ENCODE measurements around the gene CFTR. TPM values are rescaled to one million over a fixed set of nuclear protein-coding genes. Genes with fewer than 3 reads are reported as not detected.

CFTR gene
- total RNA-seq, 1 donor from 2014 or later: 0.06 TPM

DNA sequence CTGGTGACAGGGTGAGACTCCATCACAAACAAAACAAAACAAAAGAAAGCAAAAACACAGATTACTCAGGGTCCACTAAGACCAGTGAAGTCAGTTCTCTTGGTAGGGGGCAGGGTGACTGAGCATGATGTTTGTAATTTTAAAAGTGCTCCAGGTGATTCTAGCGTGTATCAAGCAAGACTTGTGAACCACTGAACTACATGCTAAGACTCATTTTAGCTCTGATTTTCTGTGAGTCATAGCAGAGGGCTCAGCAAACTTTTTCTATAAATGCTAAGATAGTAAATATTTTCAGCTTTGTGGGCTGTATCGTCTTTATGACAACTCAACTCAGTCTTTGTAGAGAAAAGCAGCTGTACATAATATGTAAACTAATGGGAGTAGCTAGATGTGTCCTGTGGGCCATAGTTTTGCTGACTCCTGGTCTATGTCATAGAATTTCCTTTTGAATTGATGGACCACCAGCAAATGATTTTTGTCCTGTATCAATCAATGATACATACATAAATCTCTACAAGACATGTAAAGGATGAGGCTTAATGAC lies 141.3 kb downstream of the CFTR start:
- no peaks in the 10 kb centered on the region for H3K27me3 Mint-ChIP-seq (ENCODE audit: insufficient read depth, low read depth)
- H3K4me1 ChIP-seq: peaks cover 6% of the 10 kb centered on the region
- no peak for TF ChIP-seq EZH2phosphoT487 (IDR thresholded peaks at IDR 0.05)
- TF ChIP-seq EZH2 (IDR thresholded peaks at IDR 0.05): no peak
- H3K27ac ChIP-seq: no peak overlapping the region
- no peaks in the 10 kb centered on the region for H3K36me3 Mint-ChIP-seq
- H3K9me3 Mint-ChIP-seq: no peaks in the 10 kb centered on the region
- no peaks in the 10 kb centered on the region for H3K4me1 Mint-ChIP-seq
- no peaks in the 10 kb centered on the region for H4K20me1 ChIP-seq (ENCODE audit: low read depth)
- no peaks in the 10 kb centered on the region for H3K9me3 ChIP-seq (ENCODE audit: low read depth)
- H3F3A ChIP-seq (ENCODE audit: low read depth): no peaks in the 10 kb centered on the region
- H3K27me3 ChIP-seq: no peaks in the 10 kb centered on the region
- H3K36me3 ChIP-seq: no peaks in the 10 kb centered on the region
- no peak overlapping the region for H3K9ac ChIP-seq
- no peak overlapping the region for H3K4me3 ChIP-seq
- no peak for DNase-seq (ENCODE audit: low spot score)
- no peak overlapping the region for H3K27ac Mint-ChIP-seq
- no peaks in the 10 kb centered on the region for H3K79me2 ChIP-seq (ENCODE audit: low read depth)
- H2AFZ ChIP-seq (replicated peaks): no peak overlapping the region
- no peak overlapping the region for H3K4me3 Mint-ChIP-seq
- H3K4me2 ChIP-seq: no peak overlapping the region

DNA sequence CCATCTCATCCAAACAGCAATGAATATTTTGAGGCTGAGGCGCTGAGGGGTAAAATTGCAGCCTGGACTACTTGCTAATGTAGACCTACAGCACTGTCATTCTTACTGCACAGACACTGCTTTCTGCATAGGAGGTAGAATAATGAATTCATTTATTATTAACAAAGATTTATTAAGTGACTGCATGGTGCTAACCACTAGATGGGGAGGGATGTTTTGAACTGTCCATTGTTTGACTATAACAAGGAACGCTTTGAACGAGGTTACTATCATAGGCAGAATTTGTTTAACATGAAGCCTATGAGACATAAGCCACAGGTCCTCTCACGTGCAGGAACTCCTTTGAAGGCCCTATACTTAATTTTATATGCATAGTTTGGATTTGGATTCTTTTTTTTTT lies 143.8 kb downstream of the CFTR start:
- Histone ChIP-seq H3K36me3 (no peaks in the 10 kb centered on the region), H3K27ac (no peak overlapping the region), H3K27me3 (no peaks in the 10 kb centered on the region), H3K9ac (no peak overlapping the region), H3K9me3 (ENCODE audit: low read depth) (no peaks in the 10 kb centered on the region), H3F3A (ENCODE audit: low read depth) (no peaks in the 10 kb centered on the region), H3K79me2 (ENCODE audit: low read depth) (no peaks in the 10 kb centered on the region), H3K4me2 (no peak overlapping the region), H3K4me1 (peaks cover 6% of the 10 kb centered on the region), H3K4me3 (no peak overlapping the region), H4K20me1 (ENCODE audit: low read depth) (no peaks in the 10 kb centered on the region), H2AFZ (replicated peaks) (no peak overlapping the region)
- TF ChIP-seq, protein P1, sequence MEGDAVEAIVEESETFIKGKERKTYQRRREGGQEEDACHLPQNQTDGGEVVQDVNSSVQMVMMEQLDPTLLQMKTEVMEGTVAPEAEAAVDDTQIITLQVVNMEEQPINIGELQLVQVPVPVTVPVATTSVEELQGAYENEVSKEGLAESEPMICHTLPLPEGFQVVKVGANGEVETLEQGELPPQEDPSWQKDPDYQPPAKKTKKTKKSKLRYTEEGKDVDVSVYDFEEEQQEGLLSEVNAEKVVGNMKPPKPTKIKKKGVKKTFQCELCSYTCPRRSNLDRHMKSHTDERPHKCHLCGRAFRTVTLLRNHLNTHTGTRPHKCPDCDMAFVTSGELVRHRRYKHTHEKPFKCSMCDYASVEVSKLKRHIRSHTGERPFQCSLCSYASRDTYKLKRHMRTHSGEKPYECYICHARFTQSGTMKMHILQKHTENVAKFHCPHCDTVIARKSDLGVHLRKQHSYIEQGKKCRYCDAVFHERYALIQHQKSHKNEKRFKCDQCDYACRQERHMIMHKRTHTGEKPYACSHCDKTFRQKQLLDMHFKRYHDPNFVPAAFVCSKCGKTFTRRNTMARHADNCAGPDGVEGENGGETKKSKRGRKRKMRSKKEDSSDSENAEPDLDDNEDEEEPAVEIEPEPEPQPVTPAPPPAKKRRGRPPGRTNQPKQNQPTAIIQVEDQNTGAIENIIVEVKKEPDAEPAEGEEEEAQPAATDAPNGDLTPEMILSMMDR (IDR thresholded peaks at IDR 0.05): no peak
- TF ChIP-seq EZH2 (IDR thresholded peaks at IDR 0.05): no peak
- TF ChIP-seq EZH2phosphoT487 (IDR thresholded peaks at IDR 0.05): no peak
- H3K27me3 Mint-ChIP-seq (ENCODE audit: insufficient read depth, low read depth): no peaks in the 10 kb centered on the region
- no peaks in the 10 kb centered on the region for H3K4me1 Mint-ChIP-seq
- no peak for DNase-seq (ENCODE audit: low spot score)
- H3K9me3 Mint-ChIP-seq: no peaks in the 10 kb centered on the region
- H3K36me3 Mint-ChIP-seq: no peaks in the 10 kb centered on the region
- H3K4me3 Mint-ChIP-seq: no peak overlapping the region
- no peak overlapping the region for H3K27ac Mint-ChIP-seq

DNA sequence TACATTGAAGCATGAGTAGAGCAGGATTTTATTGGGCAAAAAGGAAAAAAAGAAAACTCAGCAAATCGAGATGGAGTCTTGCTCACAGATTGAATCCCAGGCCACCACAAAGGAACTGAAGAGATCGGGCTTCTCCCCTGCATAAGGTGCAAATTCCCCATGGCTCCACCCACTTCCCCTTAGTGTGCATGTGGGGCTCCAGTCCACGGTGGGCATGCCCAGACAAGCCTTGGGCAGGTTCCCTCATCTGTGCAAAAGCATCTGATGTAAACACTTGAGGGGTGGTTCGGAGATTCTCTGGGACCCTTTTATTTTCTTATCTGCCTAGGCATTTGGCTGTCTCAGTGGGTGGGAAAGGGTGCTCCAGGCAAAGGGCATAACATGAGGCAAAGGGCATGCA lies 150.7 kb downstream of the CFTR start:
- no peak for DNase-seq (ENCODE audit: low spot score)
- no peak overlapping the region for H3K27ac ChIP-seq
- no peak overlapping the region for H3K4me3 Mint-ChIP-seq
- no peaks in the 10 kb centered on the region for H3K9me3 ChIP-seq (ENCODE audit: low read depth)
- H3K27me3 ChIP-seq: no peaks in the 10 kb centered on the region
- no peak overlapping the region for H3K4me3 ChIP-seq
- no peak for TF ChIP-seq EZH2 (IDR thresholded peaks at IDR 0.05)
- no peak for TF ChIP-seq EZH2phosphoT487 (IDR thresholded peaks at IDR 0.05)
- TF ChIP-seq, protein P1 (IDR thresholded peaks at IDR 0.05): no peak
- H3K36me3 ChIP-seq: no peaks in the 10 kb centered on the region
- H3K36me3 Mint-ChIP-seq: peaks cover 2% of the 10 kb centered on the region
- no peaks in the 10 kb centered on the region for H3F3A ChIP-seq (ENCODE audit: low read depth)
- H3K27ac Mint-ChIP-seq: no peak overlapping the region
- no peaks in the 10 kb centered on the region for H4K20me1 ChIP-seq (ENCODE audit: low read depth)
- H3K79me2 ChIP-seq (ENCODE audit: low read depth): no peaks in the 10 kb centered on the region
- peaks cover 2% of the 10 kb centered on the region for H3K27me3 Mint-ChIP-seq (ENCODE audit: insufficient read depth, low read depth)
- no peaks in the 10 kb centered on the region for H3K4me1 Mint-ChIP-seq
- no peaks in the 10 kb centered on the region for H3K4me1 ChIP-seq
- H3K9ac ChIP-seq: no peak overlapping the region
- no peak overlapping the region for H3K4me2 ChIP-seq
- peak overlapping the region; percentile 45 for H2AFZ ChIP-seq (replicated peaks)
- peaks cover 2% of the 10 kb centered on the region for H3K9me3 Mint-ChIP-seq

DNA sequence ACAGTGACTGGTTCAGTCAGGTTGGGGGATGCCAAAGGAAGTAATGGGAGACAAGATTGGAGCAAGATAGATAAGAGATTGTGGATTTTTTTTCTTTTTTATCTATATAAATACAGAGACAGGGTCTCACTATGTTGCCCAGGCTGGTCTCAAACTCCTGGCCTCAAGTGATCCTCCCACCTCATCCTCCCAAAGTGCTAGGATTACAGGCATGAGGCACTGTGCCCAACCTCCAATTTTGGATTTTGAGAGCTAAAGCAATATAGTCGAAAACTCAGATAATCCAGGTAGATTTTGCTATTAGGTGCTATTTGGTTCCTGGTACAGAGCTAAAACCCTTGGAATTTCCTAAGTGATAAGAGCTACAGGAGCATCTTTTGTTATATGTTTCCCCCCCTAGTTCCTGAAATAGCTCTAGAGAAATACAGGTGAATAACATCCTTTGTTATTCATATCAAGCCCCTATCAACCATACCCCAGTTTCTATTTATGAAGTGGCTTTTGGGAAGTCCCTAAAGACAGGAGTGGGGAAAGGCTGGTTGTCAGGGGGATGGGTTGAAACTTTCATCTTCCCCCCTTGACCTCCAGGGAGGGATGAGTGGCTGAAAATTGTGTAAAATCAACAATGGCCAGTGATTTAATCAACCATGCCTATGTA lies 151.2 kb downstream of the CFTR start:
- H3K27ac Mint-ChIP-seq: no peak overlapping the region
- H3K9ac ChIP-seq: no peak overlapping the region
- no peak overlapping the region for H3K27ac ChIP-seq
- H3K9me3 ChIP-seq (ENCODE audit: low read depth): no peaks in the 10 kb centered on the region
- peaks cover 2% of the 10 kb centered on the region for H3K36me3 Mint-ChIP-seq
- peaks cover 2% of the 10 kb centered on the region for H3K27me3 Mint-ChIP-seq (ENCODE audit: insufficient read depth, low read depth)
- H3K9me3 Mint-ChIP-seq: peaks cover 2% of the 10 kb centered on the region
- H3K79me2 ChIP-seq (ENCODE audit: low read depth): no peaks in the 10 kb centered on the region
- H3K27me3 ChIP-seq: no peaks in the 10 kb centered on the region
- no peak for TF ChIP-seq EZH2phosphoT487 (IDR thresholded peaks at IDR 0.05)
- TF ChIP-seq, protein P1 (IDR thresholded peaks at IDR 0.05): no peak
- TF ChIP-seq EZH2 (IDR thresholded peaks at IDR 0.05): no peak
- H3K4me3 ChIP-seq: no peak overlapping the region
- no peaks in the 10 kb centered on the region for H3K36me3 ChIP-seq
- H2AFZ ChIP-seq (replicated peaks): no peak overlapping the region
- no peak overlapping the region for H3K4me2 ChIP-seq
- no peaks in the 10 kb centered on the region for H3F3A ChIP-seq (ENCODE audit: low read depth)
- H3K4me1 Mint-ChIP-seq: no peaks in the 10 kb centered on the region
- H4K20me1 ChIP-seq (ENCODE audit: low read depth): no peaks in the 10 kb centered on the region
- no peak overlapping the region for H3K4me3 Mint-ChIP-seq
- DNase-seq (ENCODE audit: low spot score): no peak
- no peaks in the 10 kb centered on the region for H3K4me1 ChIP-seq

Measured in neural progenitor cell (in vitro differentiated cells).